ENCODE measurements around the gene CLEC4A. TPM values are rescaled to one million over a fixed set of nuclear protein-coding genes. Genes with fewer than 3 reads are reported as not detected.
A peak's percentile ranks its signal among the peaks of the same experiment; 100 is the strongest.
"Not testable (repeated sequence)": the region's sequence is repeated elsewhere in the genome, so short reads cannot be mapped to it uniquely, and the experiment has no call there.

CLEC4A gene
- total RNA-seq, 4 donors from 2014 or later, result 2.7 to 3.5 TPM; not detected in 2

DNA sequence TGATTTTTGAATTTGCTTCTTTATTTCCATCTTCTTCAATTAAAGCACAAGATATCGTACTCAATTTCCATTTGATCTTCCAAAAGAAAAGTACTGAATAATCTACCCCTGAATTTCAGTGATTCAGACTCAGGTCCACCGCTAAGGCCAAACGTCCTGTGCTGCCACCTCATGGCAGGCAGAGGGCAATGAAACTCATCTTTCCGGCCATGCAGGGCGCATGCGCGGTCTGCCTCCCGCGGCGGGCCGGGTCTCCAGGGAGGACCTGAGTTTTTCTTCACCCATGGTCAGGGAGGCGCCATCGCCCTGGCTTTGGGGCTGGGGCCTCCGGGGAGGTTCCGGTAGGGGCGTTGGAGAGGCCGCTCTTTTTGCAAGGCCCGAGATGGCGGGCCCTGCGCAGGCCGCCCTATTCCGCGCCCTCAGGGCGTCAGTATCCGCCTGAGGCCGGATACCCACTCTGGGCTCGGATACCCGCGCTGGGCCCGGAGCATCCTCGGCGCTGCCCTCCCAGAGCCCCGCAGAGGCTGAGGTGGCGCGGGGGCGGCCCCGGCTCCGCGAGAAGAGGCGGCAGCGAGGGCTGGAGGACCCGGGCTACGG is 56.7 kb downstream of the CLEC4A start:
- WGBS, 2 donors, result 1% methylated on average over 21 to 31 of the region's 43 CpGs
- TF ChIP-seq, protein P1, sequence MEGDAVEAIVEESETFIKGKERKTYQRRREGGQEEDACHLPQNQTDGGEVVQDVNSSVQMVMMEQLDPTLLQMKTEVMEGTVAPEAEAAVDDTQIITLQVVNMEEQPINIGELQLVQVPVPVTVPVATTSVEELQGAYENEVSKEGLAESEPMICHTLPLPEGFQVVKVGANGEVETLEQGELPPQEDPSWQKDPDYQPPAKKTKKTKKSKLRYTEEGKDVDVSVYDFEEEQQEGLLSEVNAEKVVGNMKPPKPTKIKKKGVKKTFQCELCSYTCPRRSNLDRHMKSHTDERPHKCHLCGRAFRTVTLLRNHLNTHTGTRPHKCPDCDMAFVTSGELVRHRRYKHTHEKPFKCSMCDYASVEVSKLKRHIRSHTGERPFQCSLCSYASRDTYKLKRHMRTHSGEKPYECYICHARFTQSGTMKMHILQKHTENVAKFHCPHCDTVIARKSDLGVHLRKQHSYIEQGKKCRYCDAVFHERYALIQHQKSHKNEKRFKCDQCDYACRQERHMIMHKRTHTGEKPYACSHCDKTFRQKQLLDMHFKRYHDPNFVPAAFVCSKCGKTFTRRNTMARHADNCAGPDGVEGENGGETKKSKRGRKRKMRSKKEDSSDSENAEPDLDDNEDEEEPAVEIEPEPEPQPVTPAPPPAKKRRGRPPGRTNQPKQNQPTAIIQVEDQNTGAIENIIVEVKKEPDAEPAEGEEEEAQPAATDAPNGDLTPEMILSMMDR (IDR thresholded peaks at IDR 0.05), result peak in 4 of 6 experiments; percentile 12 to 64 (median 52)
- TF ChIP-seq POLR2A (IDR thresholded peaks at IDR 0.05), result peak in 1 of 2 donors; percentile 29

GRCh38 chr12:8181271-8181670 is 57.9 kb downstream of the CLEC4A start:
- H3K4me1 ChIP-seq; H3K9me3 ChIP-seq; H3K4me3 ChIP-seq (replicated peaks in 1 of 3); H3K36me3 ChIP-seq; H3K27me3 ChIP-seq; H3K27ac ChIP-seq; intact Hi-C loops (cut with DNase I): not testable (repeated sequence)
- DNase-seq, result peak; percentile 20 to 24

More for the DNA sequence above, 56.7 kb downstream of the CLEC4A start:
- peak overlapping the region; percentile 52 to 65 (median 53) for H3K4me3 ChIP-seq (replicated peaks in 1 of 3)
- H3K27me3 ChIP-seq; H3K9me3 ChIP-seq; H3K36me3 ChIP-seq; intact Hi-C loops (cut with DNase I); H3K4me1 ChIP-seq: not testable (repeated sequence)
- peak; percentile 66 to 70 for DNase-seq
- peak overlapping the region in 2 of 3 donors; percentile 52 to 83 for H3K27ac ChIP-seq

DNA sequence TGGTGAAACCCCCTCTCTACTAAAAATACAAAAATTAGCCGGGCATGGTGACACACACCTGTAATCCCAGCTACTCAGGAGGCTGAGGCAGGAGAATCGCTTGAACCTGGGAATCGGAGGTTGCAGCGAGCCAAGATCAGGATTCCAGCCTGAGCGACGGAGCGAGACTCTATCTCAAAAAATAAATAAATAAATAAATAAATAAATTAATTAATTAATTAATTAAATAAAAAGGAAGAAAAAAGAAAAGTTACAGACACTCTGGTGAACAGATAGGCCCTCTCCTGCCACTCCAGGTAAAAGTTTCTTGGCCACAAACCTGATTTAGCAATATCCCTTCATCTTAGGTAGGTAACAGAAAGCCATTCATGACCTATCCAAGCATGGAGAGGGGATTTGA is 59.5 kb downstream of the CLEC4A start:
- H3K4me3 ChIP-seq (replicated peaks in 1 of 3); H3K27me3 ChIP-seq; DNase-seq; H3K4me1 ChIP-seq; H3K36me3 ChIP-seq; H3K27ac ChIP-seq; H3K9me3 ChIP-seq; intact Hi-C loops (cut with DNase I): not testable (repeated sequence)
- 98 to 99% methylated on average over 7 of the region's 7 CpGs for WGBS, 2 donors

GRCh38 chr12:8183346-8183745 is 59.9 kb downstream of the CLEC4A start:
- H3K27ac ChIP-seq; DNase-seq; H3K4me3 ChIP-seq (replicated peaks in 1 of 3); H3K27me3 ChIP-seq; H3K36me3 ChIP-seq; intact Hi-C loops (cut with DNase I); H3K9me3 ChIP-seq; H3K4me1 ChIP-seq: not testable (repeated sequence)
- 88 to 92% methylated on average over 16 to 21 of the region's 23 CpGs for WGBS, 2 donors

DNA sequence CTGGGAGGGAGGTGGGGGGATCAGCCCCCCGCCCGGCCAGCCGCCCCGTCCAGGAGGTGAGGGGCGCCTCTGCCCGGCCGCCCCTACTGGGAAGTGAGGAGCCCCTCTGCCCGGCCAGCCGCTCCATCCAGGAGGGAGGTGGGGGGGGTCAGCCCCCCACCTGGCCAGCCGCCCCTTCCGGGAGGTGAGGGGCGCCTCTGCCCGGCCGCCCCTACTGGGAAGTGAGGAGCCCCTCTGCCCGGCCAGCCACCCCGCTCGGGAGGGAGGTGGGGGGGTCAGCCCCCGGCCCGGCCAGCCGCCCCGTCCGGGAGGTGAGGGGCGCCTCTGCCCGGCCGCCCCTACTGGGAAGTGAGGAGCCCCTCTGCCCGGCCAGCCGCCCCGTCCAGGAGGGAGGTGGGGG is 60.8 kb downstream of the CLEC4A start:
- DNase-seq, H3K27me3 ChIP-seq: not testable (repeated sequence)
- no CpG with 5 or more reads among the region's 28 CpGs for WGBS, 2 donors

DNA sequence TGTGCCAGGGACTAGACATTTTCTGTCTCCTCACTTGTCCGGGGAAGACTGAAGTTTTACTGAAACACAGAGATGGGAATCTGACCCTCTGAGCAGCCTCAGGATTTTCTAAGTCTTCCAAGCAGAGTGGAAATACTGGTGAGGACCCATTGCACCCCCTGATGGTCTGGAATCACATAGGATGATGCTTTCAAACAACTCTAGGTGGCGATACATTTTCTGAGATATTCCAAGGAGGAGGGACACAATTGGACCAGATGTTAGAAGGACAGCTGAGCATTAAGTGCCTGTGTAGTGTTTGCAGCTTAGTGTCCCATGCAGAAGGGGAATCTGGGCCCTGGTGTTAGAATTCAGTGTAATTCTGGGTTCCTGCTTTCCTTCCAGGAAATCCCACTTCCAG is 64.7 kb downstream of the CLEC4A start:
- DNase-seq; H3K36me3 ChIP-seq; H3K27me3 ChIP-seq; H3K4me1 ChIP-seq; H3K9me3 ChIP-seq; H3K27ac ChIP-seq; intact Hi-C loops (cut with DNase I); H3K4me3 ChIP-seq (replicated peaks in 1 of 3): not testable (repeated sequence)
- whole genome bisulfite sequencing, 2 donors, result 89 to 92% methylated on average over 2 of the region's 2 CpGs

More for the DNA sequence above, 60.8 kb downstream of the CLEC4A start:
- H3K9me3 ChIP-seq; intact Hi-C loops (cut with DNase I); H3K27ac ChIP-seq; H3K36me3 ChIP-seq; H3K4me1 ChIP-seq; H3K4me3 ChIP-seq (replicated peaks in 1 of 3): not testable (repeated sequence)

Other genes starting within 250 kb of the CLEC4A start
- gene SLC2A3, start 187.4 kb upstream of the CLEC4A start, total RNA-seq, result 10 to 100 TPM in 2 of 4 donors, 1 to 10 TPM in 2; 9.2 to 81.0 (median 40.1) TPM
- gene FOXJ2, start 90.9 kb upstream of the CLEC4A start, total RNA-seq, result 10 to 100 TPM; 14.0 to 18.3 (median 14.9) TPM
- gene C3AR1, start 57.3 kb upstream of the CLEC4A start, total RNA-seq, result 1 to 10 TPM; 2.1 to 4.4 (median 2.9) TPM
- gene NECAP1, start 41.3 kb upstream of the CLEC4A start, total RNA-seq, result 10 to 100 TPM; 32.7 to 45.6 (median 39.5) TPM
- gene ZNF705A, start 33.4 kb downstream of the CLEC4A start, total RNA-seq, result under 1 TPM in 1 of 4 donors, not detected in 3; 0.13 TPM
- gene FAM90A1, start 104.0 kb downstream of the CLEC4A start, total RNA-seq, result under 1 TPM in 1 of 4 donors, not detected in 3; 0.39 TPM